ENCODE results near the gene JAG2. TPM values are rescaled to one million over a fixed set of nuclear protein-coding genes. Genes with fewer than 3 reads are reported as not detected.

Gene JAG2
- total and polyA plus RNA-seq, 2 of the 13 experiments (the other 11 are each of a cell fraction or from before 2014, with no cell fraction given), result 0.04 to 0.16 TPM

GRCh38 chr14:105196265-105196960 lies 27.8 kb upstream of the JAG2 start (continued):
- no peak for TF ChIP-seq USF2 (IDR thresholded peaks at IDR 0.05; ENCODE audit: low read depth, low read length)
- no peak for TF ChIP-seq USF2 (CRISPR knock-in tag; IDR thresholded peaks at IDR 0.05; ENCODE audit: borderline replicate concordance)
- no peak for TF ChIP-seq ZEB1 (IDR thresholded peaks at IDR 0.05; ENCODE audit: insufficient replicate concordance, low read depth)
- no peak for TF ChIP-seq ZKSCAN8 (CRISPR knock-in tag; IDR thresholded peaks at IDR 0.05; ENCODE audit: borderline replicate concordance)
- TF ChIP-seq SOX5 (CRISPR knock-in tag; IDR thresholded peaks at IDR 0.05; ENCODE audit: borderline replicate concordance), result peak; percentile 77; the same call in 1 of the 2 replicates
- TF ChIP-seq HOXA7 (CRISPR knock-in tag; IDR thresholded peaks at IDR 0.05), result no peak
- no peak for TF ChIP-seq ZNF557 (CRISPR knock-in tag; IDR thresholded peaks at IDR 0.05)
- peak; percentile 57 for TF ChIP-seq UBTF (CRISPR knock-in tag; IDR thresholded peaks at IDR 0.05)
- no peak for TF ChIP-seq ZBTB46 (CRISPR knock-in tag; IDR thresholded peaks at IDR 0.05; ENCODE audit: borderline replicate concordance)
- TF ChIP-seq ZBED4 (CRISPR knock-in tag; IDR thresholded peaks at IDR 0.05; ENCODE audit: borderline replicate concordance), result no peak
- TF ChIP-seq ZNF142 (CRISPR knock-in tag; IDR thresholded peaks at IDR 0.05), result peak; percentile 98
- no peak for TF ChIP-seq NR3C1 (CRISPR knock-in tag; IDR thresholded peaks at IDR 0.05)
